Stimulated activated CD4-positive, alpha-beta T cell treated with anti-CD3 and anti-CD28 coated beads, Interleukin-2, amount 100 ng/mL, for 4 hours (primary cell): ENCODE results near the gene MAP1A.

Experiments
- DNase-seq: peaks from one replicate; pipeline ENCODE4 v3.0.0-alpha.2; 2020; ENCODE audit warnings: low read depth

Gene MAP1A

GRCh38 chr15:43517354-43518196, at the start of gene MAP1A:
TSS of gene MAP1A (plus strand) at chr15:43517608. CDS start at chr15:43521474, 3,866 bp downstream.
- DNase-seq: no peak

- DNase-seq: no peak
Observed at GRCh38 chr15:43469867-43470266, 47.5 kb upstream of the MAP1A start.

- DNase-seq: no peak
Observed at GRCh38 chr15:43471975-43472374, 45.4 kb upstream of the MAP1A start.

GRCh38 chr15:43473885-43474284, 43.5 kb upstream of the MAP1A start:
- no peak for DNase-seq

- no peak for DNase-seq
Observed at GRCh38 chr15:43483297-43484128, 33.9 kb upstream of the MAP1A start.

GRCh38 chr15:43484455-43484854, 33.0 kb upstream of the MAP1A start:
- DNase-seq: no peak

GRCh38 chr15:43487271-43487895, 30.0 kb upstream of the MAP1A start:
- no peak for DNase-seq

GRCh38 chr15:43488790-43489189, 28.6 kb upstream of the MAP1A start:
- DNase-seq: no peak

- DNase-seq: no peak
Observed at GRCh38 chr15:43489191-43489590, 28.2 kb upstream of the MAP1A start.

GRCh38 chr15:43492266-43492665, 25.1 kb upstream of the MAP1A start:
- no peak for DNase-seq

- DNase-seq: peak; percentile 93
Observed at GRCh38 chr15:43492673-43493601, 24.5 kb upstream of the MAP1A start, which contains the start of gene TP53BP1. TSS of gene TP53BP1 (minus strand) at chr15:43493156. CDS start at chr15:43493043, 113 bp downstream.

- DNase-seq: no peak
Observed at GRCh38 chr15:43493703-43494472, 23.5 kb upstream of the MAP1A start.

- DNase-seq: no peak
Observed at GRCh38 chr15:43498990-43499389, 18.4 kb upstream of the MAP1A start.

GRCh38 chr15:43499635-43500034, 17.8 kb upstream of the MAP1A start:
- DNase-seq: no peak

GRCh38 chr15:43505738-43506137, 11.7 kb upstream of the MAP1A start:
- no peak for DNase-seq

GRCh38 chr15:43508421-43508820, 9.0 kb upstream of the MAP1A start:
- DNase-seq: no peak

- no peak for DNase-seq
Observed at GRCh38 chr15:43508991-43509659, 8.3 kb upstream of the MAP1A start.

- DNase-seq: no peak
Observed at GRCh38 chr15:43509660-43510199, 7.7 kb upstream of the MAP1A start.

- DNase-seq: peak; percentile 92
Observed at GRCh38 chr15:43510200-43511011, 7.0 kb upstream of the MAP1A start.
